ENCODE measurements around the gene ARHGAP33.

- no peak for TF ChIP-seq MAX (IDR thresholded peaks at IDR 0.05; ENCODE audit: insufficient read depth, insufficient read length)
- TF ChIP-seq POLR2AphosphoS5 (IDR thresholded peaks at IDR 0.05; ENCODE audit: insufficient read depth, low read depth, low read length) = no peak
- TF ChIP-seq POLR2A (IDR thresholded peaks at IDR 0.05; ENCODE audit: low read depth, low read length) = no peak
- TF ChIP-seq CTCF (IDR thresholded peaks at IDR 0.05; ENCODE audit: extremely low read depth in 1 of 2, insufficient read depth in 1 of 2, low read depth in 1 of 2, low read length in 2 of 2) = no peak
- no peak for TF ChIP-seq EZH2 (IDR thresholded peaks at IDR 0.05; ENCODE audit: borderline replicate concordance, low read depth, low read length, severe bottlenecking)
- TF ChIP-seq FOS (IDR thresholded peaks at IDR 0.05; ENCODE audit: borderline replicate concordance, insufficient read depth, low read length) = no peak
- no peak for TF ChIP-seq MYC (IDR thresholded peaks at IDR 0.05; ENCODE audit: low read depth, low read length)
- no peak for TF ChIP-seq GATA2 (IDR thresholded peaks at IDR 0.05; ENCODE audit: insufficient read depth, insufficient read length, low read depth, low read length)
These were observed 15.7 kb upstream of the ARHGAP33 start for GRCh38 chr19:35759697-35760096.

Measured in endothelial cell of umbilical vein (primary cell).